K562 (cell line): ENCODE measurements around the gene ZNF391. TPM values are rescaled to one million over a fixed set of nuclear protein-coding genes. Genes with fewer than 3 reads are reported as not detected.
A peak's percentile ranks its signal among the peaks of the same experiment; 100 is the strongest.

ENCODE experiments used
- ATAC-seq: fragments of 200-7000 bp; cut with Tn5 transposase; 3 replicates; pipeline ENCODE4 v1.9.1; 2020; ENCODE audit warnings: moderate library complexity
- BruUV-seq: library from RNA; stranded (reverse); fragments of 400-500 nt; replicated peaks from 2 replicates; lab custom pipeline; 2021; lab: Mats Ljungman, UMichigan
- CTCF ChIA-PET: fragments of 300-600 bp; formaldehyde crosslinking; extraction: SDS; loops from one replicate; lab custom pipeline; 2021; ENCODE audit warnings: low intra/inter-chr PET ratio; lab: Yijun Ruan, JAX
- POLR2A ChIA-PET: fragments of 300-600, 350-650 bp; sonication (Branson Sonifier 250); formaldehyde crosslinking; extraction: SDS; loops from one replicate; lab custom pipeline; 2021; ENCODE audit warnings: antibody characterized with exemption, inconsistent platforms; lab: Yijun Ruan, JAX
- DNase-seq, 4 experiments: peaks; one replicate each; pipeline versions ENCODE4 v3.0.0 to v3.0.0-alpha.2; 2011 to 2018; ENCODE audit warnings: low spot score in 3 of 4, mixed read lengths in 3 of 4; ENCODE audit errors: extremely low read depth in 1 of 4
- FAIRE-seq: peaks from 2 replicates; lab custom pipeline; 2011; peaks lifted over from hg19 to GRCh38; lab: Jason Lieb, UNC
- H2AFZ ChIP-seq: 2 replicates; pipeline ENCODE4 v1.6.0; 2011; ENCODE audit warnings: low read depth, low read length, control low read depth, inconsistent platforms
- H3K27ac ChIP-seq: fragments of 200-600 bp; 3 replicates; pipeline ENCODE4 v1.8.0; 2011; ENCODE audit warnings: low read depth, mild to moderate bottlenecking, control low read depth, inconsistent platforms, low read length, moderate library complexity, mixed read lengths; ENCODE audit errors: extremely low read depth
- H3K27me3 ChIP-seq, 2 experiments: fragments of 300-600 bp in 1 of 2; 2 replicates in 1 of 2; 3 replicates in 1 of 2; pipeline versions ENCODE4 v1.6.0 to v1.8.0; 2011; ENCODE audit warnings: inconsistent platforms in 2 of 2, low read length in 2 of 2, mild to moderate bottlenecking in 1 of 2, mixed read lengths in 1 of 2, moderate library complexity in 1 of 2; ENCODE audit not compliant: control insufficient read depth in 2 of 2, insufficient read depth in 2 of 2
- H3K36me3 ChIP-seq: fragments of 300-600 bp; 3 replicates; pipeline ENCODE4 v1.8.0; 2011; ENCODE audit warnings: mild to moderate bottlenecking, low read length, inconsistent platforms; ENCODE audit not compliant: control insufficient read depth, insufficient read depth
- H3K4me1 ChIP-seq, 2 experiments: fragments of 200-600 bp in 1 of 2; replicated peaks in 1 of 2; 2 replicates in 1 of 2; 3 replicates in 1 of 2; pipeline versions ENCODE4 v1.5.1 to v1.8.0; 2011; ENCODE audit warnings: inconsistent platforms in 2 of 2, low read length in 2 of 2, mild to moderate bottlenecking in 1 of 2, mixed read lengths in 1 of 2, moderate library complexity in 1 of 2; ENCODE audit not compliant: control insufficient read depth in 2 of 2, insufficient read depth in 2 of 2
- H3K4me2 ChIP-seq: 2 replicates; pipeline ENCODE4 v1.6.1; 2011; ENCODE audit warnings: low read length, control low read depth, inconsistent platforms, mixed read lengths; ENCODE audit not compliant: insufficient read depth
- H3K4me3 ChIP-seq: fragments of 200-600 bp; sonication (generic), shearing (Covaris generic); 2 replicates; pipeline ENCODE4 v1.5.1; 2016; ENCODE audit warnings: control low read depth, inconsistent platforms
- H3K79me2 ChIP-seq: fragments of 200-600 bp; 3 replicates; pipeline ENCODE4 v1.8.0; 2011; ENCODE audit warnings: low read length, inconsistent platforms; ENCODE audit not compliant: control insufficient read depth, insufficient read depth
- H3K9ac ChIP-seq, 2 experiments: 2 replicates each; pipeline versions ENCODE4 v1.6.0 to v1.6.1; 2011; ENCODE audit warnings: low read depth in 2 of 2, low read length in 2 of 2, control low read depth in 1 of 2, inconsistent platforms in 1 of 2, mild to moderate bottlenecking in 1 of 2, mixed read lengths in 1 of 2; ENCODE audit not compliant: insufficient read depth in 1 of 2
- H3K9me1 ChIP-seq: one replicate; pipeline ENCODE4 v1.6.0; 2011; ENCODE audit warnings: inconsistent platforms, mild to moderate bottlenecking, low read length, moderate library complexity; ENCODE audit not compliant: control insufficient read depth, insufficient read depth
- H3K9me3 ChIP-seq: replicated peaks from 2 replicates; pipeline ENCODE4 v1.5.1; 2011; ENCODE audit warnings: low read depth, low read length, inconsistent platforms; ENCODE audit not compliant: control insufficient read depth, insufficient read depth
- H4K20me1 ChIP-seq: replicated peaks from 2 replicates; pipeline ENCODE4 v1.6.1; 2011; ENCODE audit warnings: low read length, inconsistent platforms, mixed read lengths; ENCODE audit not compliant: control insufficient read depth, insufficient read depth
- ATF7 ChIP-seq: fragments of 450-650 bp; IDR thresholded peaks from 2 replicates; pipeline ENCODE4 v1.7.1; 2014; ENCODE audit warnings: mild to moderate bottlenecking, moderate library complexity
- DPF2 ChIP-seq: fragments of 450-650 bp; IDR thresholded peaks from 2 replicates; pipeline ENCODE4 v1.6.1; 2016
- FUS ChIP-seq: fragments of 200-400 bp; formaldehyde crosslinking; optimal IDR thresholded peaks from 2 replicates; pipeline ENCODE3; 2017; ENCODE audit warnings: low read depth, low read length
- HMG20B ChIP-seq: fragments of 250-450 bp; sonication (Bioruptor Pico); IDR thresholded peaks from 2 replicates; pipeline ENCODE4 v1.5.0; 2021; ENCODE audit warnings: mild to moderate bottlenecking
- KAT8 ChIP-seq: fragments of 450-650 bp; IDR thresholded peaks from 2 replicates; pipeline ENCODE4 v1.6.1; 2016; ENCODE audit warnings: low read depth, mild to moderate bottlenecking
- LARP7 ChIP-seq: fragments of 450-650 bp; IDR thresholded peaks from 2 replicates; pipeline ENCODE4 v1.6.1; 2016
- NFIX ChIP-seq: fragments of 250-450 bp; sonication (Bioruptor Pico); IDR thresholded peaks from 2 replicates; pipeline ENCODE4 v1.4.0; 2020; ENCODE audit warnings: low read depth, mild to moderate bottlenecking, moderate library complexity
- RNF2 ChIP-seq: sonication (generic); IDR thresholded peaks from 2 replicates; pipeline ENCODE4 v1.6.1; 2016
- SNRNP70 ChIP-seq: fragments of 200-400 bp; formaldehyde crosslinking; optimal IDR thresholded peaks from 2 replicates; pipeline ENCODE3; 2017; ENCODE audit warnings: low read depth, low read length
- TEAD4 ChIP-seq, 2 experiments: sonication (generic) in 1 of 2; formaldehyde crosslinking in 1 of 2; IDR thresholded peaks; 2 replicates each; pipeline versions ENCODE4 v1.6.1 to v1.8.0; 2012 to 2022; ENCODE audit warnings: borderline replicate concordance in 1 of 2, inconsistent platforms in 1 of 2, low read length in 1 of 2, mild to moderate bottlenecking in 1 of 2, missing genetic modification reagents in 1 of 2
- XRCC5 ChIP-seq: fragments of 200-400 bp; formaldehyde crosslinking; IDR thresholded peaks from 2 replicates; pipeline ENCODE4 v1.6.1; 2017; ENCODE audit warnings: low read depth, mild to moderate bottlenecking, low read length
- ZBTB1 ChIP-seq: sonication (generic); formaldehyde crosslinking; IDR thresholded peaks from 2 replicates; pipeline ENCODE4 v1.8.1; 2023; ENCODE audit warnings: missing genetic modification reagents, low read depth, mild to moderate bottlenecking, borderline replicate concordance
- ZNF165 ChIP-seq: fragments of 250-450 bp; sonication (Bioruptor Pico); IDR thresholded peaks from 2 replicates; pipeline ENCODE4 v1.4.0; 2020; ENCODE audit warnings: borderline replicate concordance
- ZNF699 ChIP-seq: fragments of 250-450 bp; sonication (Bioruptor Pico); IDR thresholded peaks from 2 replicates; pipeline ENCODE4 v1.8.0; 2021; ENCODE audit warnings: mild to moderate bottlenecking, moderate library complexity; ENCODE audit not compliant: insufficient replicate concordance
- WGBS: fragments of 100-300 bp; shearing (Covaris generic); methylation state at CpG from one replicate; pipeline ENCODE4 v1.1.6; 2016; ENCODE audit warnings: low coverage, mixed read lengths; ENCODE audit not compliant: insufficient coverage; ENCODE audit errors: missing lambda C conversion rate; 5-methylcytosine and 5-hydroxymethylcytosine counted together
- in situ Hi-C: fragments of 300-500 bp; cut with MboI; formaldehyde crosslinking; loops from 4 replicates; pipeline ENCODE4 v1.15.0; 2018; ENCODE audit warnings: inconsistent platforms, mixed read lengths
- intact Hi-C: fragments of 100-400 bp; cut with micrococcal nuclease; formaldehyde crosslinking; loops from 2 replicates; pipeline ENCODE4 v1.14.2; 2022
- polyA plus RNA-seq, 8 experiments: library from polyadenylated mRNA; depleted of rRNA in 4 of 8; stranded (reverse) in 5 of 8; unstranded in 3 of 8; fragments of >200 nt; fragmentation: Nextera tagmentation in 2 of 8; fragmentation: Illumina TruSeq in 1 of 8; extraction: Ambion mirVana in 2 of 8; extraction: Trizol in 1 of 8; gene quantifications; 2 replicates each; pipeline versions ENCODE4 v1.2.1 to v1.2.3, GENCODE V29; 2011 to 2014; ENCODE audit warnings: inconsistent platforms in 1 of 8, missing spikeins in 1 of 8
- total RNA-seq, 7 experiments: library from RNA; depleted of rRNA in 6 of 7; stranded (reverse); fragments of >200 nt in 6 of 7; fragmentation: Illumina TruSeq in 2 of 7; extraction: Trizol in 2 of 7; gene quantifications; 2 replicates each; pipeline versions ENCODE4 v1.2.1 to v1.2.3, GENCODE V29; 2011 to 2021; ENCODE audit warnings: low replicate concordance in 1 of 7
- TF ChIP-seq, protein P1 (sequence below): fragments of 450-650 bp; IDR thresholded peaks from 2 replicates; pipeline ENCODE4 v1.6.1; 2016
- TF ChIP-seq, protein P2 (sequence below): fragments of 250-450 bp; sonication (Bioruptor Pico); IDR thresholded peaks from 2 replicates; pipeline ENCODE4 v1.5.0; 2021; ENCODE audit warnings: mild to moderate bottlenecking, moderate library complexity
- TF ChIP-seq, protein P3 (sequence below), 2 experiments: fragments of 450-650 bp in 1 of 2; sonication (generic) in 1 of 2; formaldehyde crosslinking in 1 of 2; IDR thresholded peaks in 1 of 2; conservative IDR thresholded peaks in 1 of 2; 2 replicates each; pipeline versions ENCODE4 v1.6.1 to v1.8.1; 2016 to 2023; ENCODE audit warnings: mild to moderate bottlenecking in 2 of 2, moderate library complexity in 2 of 2, inconsistent platforms in 1 of 2, missing genetic modification reagents in 1 of 2
- TF ChIP-seq, protein P4 (sequence below): fragments of 250-450 bp; sonication (Bioruptor Pico); IDR thresholded peaks from 2 replicates; pipeline ENCODE4 v1.8.0; 2022; ENCODE audit warnings: moderate library complexity, mild to moderate bottlenecking, inconsistent platforms

The ZNF391 gene
- total and polyA plus RNA-seq, 9 of the 15 experiments (the other 6 are each of a cell fraction or from before 2014, with no cell fraction given), result 2.3 to 10.1 (median 5.8) TPM

DNA sequence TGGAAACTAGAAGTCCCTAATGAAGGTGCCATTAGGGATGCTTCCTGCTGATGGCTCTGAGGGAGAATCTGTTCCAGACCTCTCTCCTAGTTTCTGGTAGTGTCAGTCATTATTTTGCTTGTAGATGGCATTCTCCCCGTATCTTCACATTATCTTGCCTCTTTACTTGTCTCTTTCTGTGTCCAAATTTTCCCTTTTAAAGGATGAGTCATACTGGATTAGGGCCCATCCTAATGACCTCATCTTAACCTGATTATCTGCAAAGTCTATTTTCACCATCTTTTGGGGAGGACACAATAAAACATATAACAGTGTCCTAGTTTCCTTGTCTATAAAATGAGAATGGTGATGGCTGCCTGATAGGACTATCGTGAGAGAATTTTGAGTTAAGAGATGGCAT is 27.3 kb downstream of the ZNF391 start:
- H4K20me1 ChIP-seq, result no peaks in the 10 kb centered on the region
- BruUV-seq, result no TSS peak
- ATAC-seq (no peak), DNase-seq (no peak), FAIRE-seq (no peak)
- H3K9me3 ChIP-seq, result no peaks in the 10 kb centered on the region; the same call in 1 of the 2 replicates
- H3K27me3 ChIP-seq, result no peaks in the 10 kb centered on the region; a peak in 1 of 5 replicates
- no peak overlapping the region for H3K4me3 ChIP-seq
- ChIA-PET POLR2A (no interaction called here), CTCF (no interaction called here)
- H3K27ac ChIP-seq, result no peak overlapping the region
- H3K4me1 ChIP-seq, result peaks cover 0 to 6% of the 10 kb centered on the region in 2 experiments; a peak in 2 of 5 replicates
- H3K36me3 ChIP-seq, result no peaks in the 10 kb centered on the region
- intact Hi-C loops, result no loop called here
- no peaks in the 10 kb centered on the region for H3K9me1 ChIP-seq
- no peak overlapping the region for H2AFZ ChIP-seq
- 14% methylated on average over 2 of the region's 2 CpGs for WGBS
- in situ Hi-C loops, result no loop called here
- no peaks in the 10 kb centered on the region for H3K79me2 ChIP-seq
- no peak overlapping the region for H3K4me2 ChIP-seq
- no peak overlapping the region for H3K9ac ChIP-seq
- TF ChIP-seq ZNF699 (CRISPR knock-in tag) (no peak), ZBTB1 (no peak), DPF2 (0 out of 2 replicates have a peak, but pooled peaks have one; percentile 28), LARP7 (no peak), FUS (no peak), XRCC5 (no peak), KAT8 (no peak), NFIX (CRISPR knock-in tag) (no peak), HMG20B (CRISPR knock-in tag) (no peak), ZNF165 (CRISPR knock-in tag) (no peak), TEAD4 (IDR thresholded peaks at IDR 0.05; ENCODE audit: low read length) (no peak), TEAD4 (CRISPR knock-in tag; IDR thresholded peaks at IDR 0.05; ENCODE audit: borderline replicate concordance) (no peak), RNF2 (no peak), SNRNP70 (no peak), ATF7 (peak; percentile 68)
- TF ChIP-seq, protein P1, sequence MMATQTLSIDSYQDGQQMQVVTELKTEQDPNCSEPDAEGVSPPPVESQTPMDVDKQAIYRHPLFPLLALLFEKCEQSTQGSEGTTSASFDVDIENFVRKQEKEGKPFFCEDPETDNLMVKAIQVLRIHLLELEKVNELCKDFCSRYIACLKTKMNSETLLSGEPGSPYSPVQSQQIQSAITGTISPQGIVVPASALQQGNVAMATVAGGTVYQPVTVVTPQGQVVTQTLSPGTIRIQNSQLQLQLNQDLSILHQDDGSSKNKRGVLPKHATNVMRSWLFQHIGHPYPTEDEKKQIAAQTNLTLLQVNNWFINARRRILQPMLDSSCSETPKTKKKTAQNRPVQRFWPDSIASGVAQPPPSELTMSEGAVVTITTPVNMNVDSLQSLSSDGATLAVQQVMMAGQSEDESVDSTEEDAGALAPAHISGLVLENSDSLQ, result 0 out of 2 replicates have a peak, but pooled peaks have one; percentile 9
- TF ChIP-seq, protein P2, sequence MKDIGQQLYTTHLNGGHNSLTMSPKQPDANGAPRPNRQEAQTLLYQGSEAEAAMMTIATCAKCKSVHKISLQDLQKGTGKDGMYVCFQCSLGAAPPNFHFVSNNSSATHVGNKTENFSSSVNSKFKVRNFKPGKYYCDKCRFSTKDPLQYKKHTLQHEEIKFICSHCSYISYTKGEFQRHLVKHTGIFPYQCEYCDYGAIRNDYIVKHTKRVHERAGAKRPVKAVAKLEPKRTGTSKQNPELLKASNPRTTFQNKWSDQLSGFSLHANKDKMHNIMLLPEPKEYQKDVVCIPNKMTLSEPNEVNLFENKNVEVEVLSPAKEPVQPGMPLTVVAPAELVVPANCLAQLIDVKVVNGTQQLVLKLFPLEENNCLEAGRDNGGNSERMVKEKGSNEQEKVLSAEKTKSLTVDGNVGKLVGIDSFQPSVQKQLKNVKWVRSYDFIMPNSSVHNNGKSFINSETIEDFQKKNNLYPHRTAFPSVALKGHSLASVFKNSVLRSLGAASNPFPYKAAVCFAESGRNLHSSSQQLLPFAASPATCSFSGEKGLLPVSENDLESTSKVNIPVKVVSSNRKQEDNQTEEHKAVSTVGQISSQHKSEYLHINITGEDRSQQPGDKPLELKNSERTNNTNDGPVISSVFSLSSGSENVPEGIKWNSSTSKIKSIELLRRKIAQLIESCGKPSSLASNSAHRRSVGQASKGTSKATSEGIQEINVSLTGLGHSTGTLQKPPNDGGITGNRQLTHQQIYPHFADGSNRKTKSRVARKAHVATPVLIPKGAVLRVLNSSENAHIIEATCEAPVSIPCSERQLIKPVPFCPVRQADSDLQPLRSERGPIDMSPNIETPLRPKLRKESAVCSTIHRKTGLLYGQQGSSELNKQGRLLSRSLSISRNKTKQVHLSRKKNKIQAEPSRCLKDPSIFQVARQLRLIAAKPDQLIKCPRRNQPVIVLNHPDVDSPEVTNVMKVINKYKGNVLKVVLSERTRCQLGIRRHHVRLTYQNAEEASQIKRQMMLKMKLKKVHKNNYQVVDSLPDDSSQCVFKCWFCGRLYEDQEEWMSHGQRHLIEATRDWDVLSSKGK, result no peak
- TF ChIP-seq, protein P3, sequence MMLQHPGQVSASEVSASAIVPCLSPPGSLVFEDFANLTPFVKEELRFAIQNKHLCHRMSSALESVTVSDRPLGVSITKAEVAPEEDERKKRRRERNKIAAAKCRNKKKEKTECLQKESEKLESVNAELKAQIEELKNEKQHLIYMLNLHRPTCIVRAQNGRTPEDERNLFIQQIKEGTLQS (IDR thresholded peaks at IDR 0.05), result peak; percentile 94
- TF ChIP-seq, protein P3 (CRISPR knock-in tag; conservative IDR thresholded peaks at IDR 0.05), result no peak
- TF ChIP-seq, protein P4, sequence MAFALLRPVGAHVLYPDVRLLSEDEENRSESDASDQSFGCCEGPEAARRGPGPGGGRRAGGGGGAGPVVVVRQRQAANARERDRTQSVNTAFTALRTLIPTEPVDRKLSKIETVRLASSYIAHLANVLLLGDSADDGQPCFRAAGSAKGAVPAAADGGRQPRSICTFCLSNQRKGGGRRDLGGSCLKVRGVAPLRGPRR (CRISPR knock-in tag), result no peak
